Small intestine (tissue), 7 donors: ENCODE data around the gene SIGLEC14. TPM values are rescaled to one million over a fixed set of nuclear protein-coding genes. Genes with fewer than 3 reads are reported as not detected.
A peak's percentile ranks its signal among the peaks of the same experiment; 100 is the strongest.
"Not testable (repeated sequence)": the region's sequence is repeated elsewhere in the genome, so short reads cannot be mapped to it uniquely, and the experiment has no call there.

Source experiments
- DNase-seq, 2 donors: peaks; one replicate each; pipeline versions ENCODE4 v3.0.0 to v3.0.0-alpha.2; 2013
- FAIRE-seq: peaks from 2 replicates; lab custom pipeline; 2012; peaks lifted over from hg19 to GRCh38; lab: Jason Lieb, UNC
- H3K27ac ChIP-seq, 3 donors: one replicate each; pipeline ENCODE4 v1.5.1; 2013; ENCODE audit warnings: low read length in 2 of 3, mild to moderate bottlenecking in 2 of 3, control low read depth in 1 of 3, inconsistent platforms in 1 of 3, low read depth in 1 of 3, moderate library complexity in 1 of 3
- H3K27me3 ChIP-seq, 3 donors: one replicate each; pipeline ENCODE4 v1.6.1; 2013; ENCODE audit warnings: low read length in 3 of 3, inconsistent platforms in 1 of 3; ENCODE audit not compliant: control insufficient read depth in 3 of 3, insufficient read depth in 3 of 3
- H3K36me3 ChIP-seq, 3 donors: one replicate each; pipeline ENCODE4 v1.6.1; 2013; ENCODE audit warnings: low read length in 3 of 3, inconsistent platforms in 1 of 3, low read depth in 1 of 3, mild to moderate bottlenecking in 1 of 3, moderate library complexity in 1 of 3; ENCODE audit not compliant: control insufficient read depth in 3 of 3, insufficient read depth in 2 of 3
- H3K4me1 ChIP-seq, 3 donors: one replicate each; pipeline ENCODE4 v1.6.1; 2013; ENCODE audit warnings: low read length in 2 of 3, inconsistent platforms in 1 of 3, low read depth in 1 of 3, mild to moderate bottlenecking in 1 of 3, moderate library complexity in 1 of 3; ENCODE audit not compliant: control insufficient read depth in 3 of 3, insufficient read depth in 2 of 3
- H3K4me3 ChIP-seq, 3 donors: one replicate each; pipeline ENCODE4 v1.5.1; 2013; ENCODE audit warnings: low read length in 3 of 3, control low read depth in 1 of 3, inconsistent platforms in 1 of 3, low read depth in 1 of 3, mild to moderate bottlenecking in 1 of 3, moderate library complexity in 1 of 3
- H3K9me3 ChIP-seq, 2 donors: one replicate each; pipeline ENCODE4 v1.6.1; 2013; ENCODE audit warnings: low read depth in 1 of 2, low read length in 1 of 2; ENCODE audit not compliant: control insufficient read depth in 2 of 2, insufficient read depth in 1 of 2
- WGBS, 3 donors: extraction: QIAGEN DNeasy Blood & Tissue Kit; methylation state at CpG; one replicate each; pipeline ENCODE4 v1.1.7; 2013; 5-methylcytosine and 5-hydroxymethylcytosine counted together
- polyA plus RNA-seq, 4 donors: library from polyadenylated mRNA; stranded (reverse) in 3 of 4; unstranded in 1 of 4; fragments of 200-250 nt in 3 of 4; fragments of 120-200 nt in 1 of 4; gene quantifications; one replicate each; pipeline versions ENCODE4 v1.2.1 to v1.2.3, GENCODE V29; 2013
- donor health status: healthy with polysubstance abuse.
- donor health status: control.
- donor health status: control.
- donor health status: Bipolar disorder and iron deficiency.
- donor health status: healthy.

SIGLEC14 gene
- polyA plus RNA-seq, 4 donors, result 1.3 to 2.3 TPM; not detected in 2

DNA sequence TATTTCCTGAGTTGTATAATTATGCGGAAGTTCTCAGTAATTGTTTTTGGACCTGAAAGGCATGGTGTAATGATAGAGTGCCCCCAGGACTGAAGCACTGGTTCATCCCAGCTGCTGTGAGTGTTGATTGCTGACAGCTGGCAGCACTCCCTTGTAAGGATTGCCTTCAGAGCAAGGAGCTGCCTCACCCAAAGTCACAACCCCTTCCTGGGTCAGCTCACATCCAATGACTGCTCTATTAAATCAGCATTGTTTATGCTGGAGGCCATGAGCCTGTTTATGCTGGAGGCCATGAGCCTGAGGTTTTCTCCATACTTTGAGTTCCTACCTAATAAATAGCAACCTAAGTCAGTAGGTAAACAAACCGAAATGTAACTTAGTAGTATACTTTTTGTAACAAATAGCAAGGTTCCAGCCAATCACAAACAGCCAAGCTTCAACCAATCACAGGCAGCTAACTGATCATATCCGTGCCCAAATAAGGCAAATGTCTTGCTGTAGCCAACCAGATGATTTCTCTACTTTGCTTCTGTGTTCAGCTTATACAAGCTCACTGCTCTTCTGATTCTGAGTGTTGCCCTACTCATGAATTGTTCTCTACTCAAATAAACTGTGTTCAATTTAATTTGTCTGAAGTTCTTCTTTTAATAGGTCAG, 34.8 kb upstream of the SIGLEC14 start:
- FAIRE-seq, result no peak

DNA sequence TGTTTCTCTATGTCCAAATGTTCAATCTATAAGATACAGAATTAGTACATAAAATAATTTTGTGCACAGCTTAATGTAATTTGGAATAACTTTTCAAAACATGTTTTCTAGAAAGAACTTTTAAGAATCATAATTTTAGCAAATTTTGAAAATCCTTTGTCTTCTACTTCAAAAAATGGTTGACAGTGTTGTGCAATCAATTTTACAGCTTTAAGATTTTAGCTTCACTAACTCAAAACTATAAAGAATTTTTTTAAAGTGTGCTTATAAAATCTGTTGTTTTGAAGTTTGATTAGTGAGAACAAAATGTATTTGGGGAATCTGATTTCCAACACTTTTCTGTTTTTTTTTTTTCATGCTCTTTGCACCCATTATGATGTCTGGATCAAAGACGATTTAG, 33.8 kb upstream of the SIGLEC14 start:
- FAIRE-seq (no peak), DNase-seq (no peak)
- Histone ChIP-seq H3K27me3 (peaks cover 0 to 2% (median 0%) of the 10 kb centered on the region in 3 donors), H3K4me1 (no peaks in the 10 kb centered on the region), H3K4me3 (no peak overlapping the region), H3K36me3 (no peaks in the 10 kb centered on the region), H3K9me3 (no peaks in the 10 kb centered on the region), H3K27ac (no peak overlapping the region)
- 82 to 88% (median 84%) methylated on average over 1 of the region's 1 CpG for WGBS, 3 donors

More for the DNA sequence above, 34.8 kb upstream of the SIGLEC14 start:
- no peak overlapping the region for H3K27ac ChIP-seq
- DNase-seq, result no peak
- no peaks in the 10 kb centered on the region for H3K4me1 ChIP-seq
- no peak overlapping the region for H3K4me3 ChIP-seq
- H3K27me3 ChIP-seq, result peaks cover 0 to 2% (median 0%) of the 10 kb centered on the region in 3 donors
- no peaks in the 10 kb centered on the region for H3K36me3 ChIP-seq
- 62 to 76% (median 72%) methylated on average over 3 of the region's 3 CpGs for WGBS, 3 donors
- H3K9me3 ChIP-seq, result no peaks in the 10 kb centered on the region

DNA sequence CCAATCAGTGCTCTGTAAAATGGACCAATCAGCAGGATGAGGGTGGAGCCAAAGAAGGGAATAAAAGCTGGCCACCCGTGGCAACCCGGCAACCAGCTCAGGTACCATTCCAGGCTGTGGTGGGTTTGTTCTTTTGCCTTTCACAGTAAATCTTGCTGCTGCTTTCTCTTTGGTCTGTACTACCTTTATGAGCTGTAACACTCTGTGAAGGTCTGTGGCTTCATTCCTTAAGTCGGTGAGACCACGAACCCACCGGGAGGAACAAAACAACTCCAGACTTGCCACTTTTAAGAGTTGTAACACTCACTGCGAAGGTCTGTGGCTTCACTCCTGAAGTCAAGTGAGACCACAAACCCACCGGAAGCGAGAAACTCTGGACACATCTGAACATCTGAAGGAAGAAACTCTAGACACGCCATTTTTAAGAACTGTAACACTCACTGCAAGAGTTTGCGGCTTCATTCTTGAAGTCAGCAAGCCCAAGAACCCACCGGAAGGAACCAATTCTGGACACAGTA, 30.0 kb upstream of the SIGLEC14 start:
- WGBS, 3 donors, result 65 to 84% (median 69%) methylated on average over 11 of the region's 11 CpGs
- H3K36me3 ChIP-seq, result no peaks in the 10 kb centered on the region
- H3K27ac ChIP-seq, result no peak overlapping the region
- no peak overlapping the region for H3K4me3 ChIP-seq
- H3K27me3 ChIP-seq, result peaks cover 0 to 2% (median 0%) of the 10 kb centered on the region in 3 donors
- no peak for FAIRE-seq
- H3K4me1 ChIP-seq, result no peaks in the 10 kb centered on the region
- H3K9me3 ChIP-seq, result no peaks in the 10 kb centered on the region
- no peak for DNase-seq

DNA sequence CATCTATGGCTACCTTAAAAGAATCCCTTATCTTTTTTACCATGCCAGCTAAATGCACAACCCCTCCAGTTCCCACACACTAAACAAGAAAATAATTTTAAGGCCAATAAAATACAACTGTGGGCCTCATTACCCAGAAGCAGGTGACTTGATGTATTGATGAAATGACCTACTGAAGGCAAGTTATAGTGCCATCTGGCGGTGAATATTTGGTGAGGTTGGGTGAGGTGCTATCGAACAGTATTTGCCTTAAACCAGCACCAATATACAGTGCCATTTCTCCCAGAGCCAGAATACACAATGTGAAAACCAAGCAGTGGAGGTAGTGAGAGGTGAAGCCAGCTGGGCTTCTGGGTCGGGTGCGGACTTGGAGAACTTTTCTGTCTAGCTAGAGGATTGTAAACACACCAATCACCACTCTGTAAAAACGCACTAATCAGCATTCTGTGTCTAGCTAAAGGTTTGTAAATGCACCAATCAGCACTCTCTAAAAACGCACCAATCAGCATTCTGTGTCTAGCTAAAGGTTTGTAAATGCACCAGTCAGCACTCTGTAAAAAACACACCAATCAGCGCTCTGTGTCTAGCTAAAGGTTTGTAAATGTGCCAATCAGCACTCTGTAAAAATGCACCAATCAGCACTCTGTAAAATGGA, 29.4 kb upstream of the SIGLEC14 start:
- peak; percentile 20 to 47 for DNase-seq
- 61 to 67% (median 67%) methylated on average over 7 of the region's 7 CpGs for WGBS, 3 donors
- not testable (repeated sequence) for FAIRE-seq, H3K9me3 ChIP-seq, H3K27me3 ChIP-seq, H3K27ac ChIP-seq, H3K36me3 ChIP-seq, H3K4me3 ChIP-seq, H3K4me1 ChIP-seq

DNA sequence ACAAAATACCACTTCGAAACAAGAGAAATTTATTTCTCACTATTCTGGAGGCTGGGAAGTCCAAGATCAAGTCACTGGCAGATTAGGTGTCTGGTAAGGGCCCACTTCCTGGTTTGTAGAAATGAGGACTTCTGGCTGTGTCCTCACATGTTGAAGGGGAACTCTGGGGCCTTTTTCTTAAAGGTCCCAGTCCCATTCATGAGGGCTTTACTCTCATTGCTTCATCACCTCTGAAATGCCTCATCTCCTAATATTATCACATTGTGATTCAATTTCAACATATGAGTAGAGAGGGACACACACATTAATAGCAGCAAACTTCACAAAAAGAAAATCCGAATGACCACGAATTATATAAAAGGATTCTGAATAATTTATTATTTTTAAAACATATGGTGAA, 21.6 kb upstream of the SIGLEC14 start:
- FAIRE-seq (no peak), DNase-seq (no peak)
- Histone ChIP-seq H3K36me3 (no peaks in the 10 kb centered on the region), H3K27ac (no peak overlapping the region), H3K27me3 (no peaks in the 10 kb centered on the region), H3K4me3 (no peak overlapping the region), H3K9me3 (no peaks in the 10 kb centered on the region), H3K4me1 (no peaks in the 10 kb centered on the region)
- 66 to 79% (median 70%) methylated on average over 3 of the region's 3 CpGs for WGBS, 3 donors

DNA sequence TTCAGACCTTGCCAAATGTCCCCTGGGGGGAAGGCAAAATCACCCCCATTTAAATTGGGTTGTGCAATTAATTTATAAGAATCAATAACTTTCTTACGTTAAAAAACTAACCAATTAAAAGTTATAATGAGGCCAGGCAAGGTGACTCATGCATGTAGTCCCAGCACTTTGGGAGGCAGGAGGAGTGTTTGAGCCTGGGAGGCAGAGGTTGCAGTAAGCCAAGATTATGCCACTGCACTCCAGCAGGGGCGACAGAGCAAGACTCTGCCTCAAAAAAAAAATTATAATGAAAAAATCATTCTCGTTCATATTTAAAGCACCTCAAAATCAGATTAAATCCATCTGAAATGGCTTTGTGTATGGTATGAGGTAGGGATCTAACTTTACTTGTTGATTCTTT, 18.4 kb upstream of the SIGLEC14 start:
- no peaks in the 10 kb centered on the region for H3K4me1 ChIP-seq
- whole genome bisulfite sequencing, 3 donors, result 57 to 63% (median 60%) methylated on average over 3 of the region's 3 CpGs
- DNase-seq, result no peak
- no peak overlapping the region for H3K4me3 ChIP-seq
- no peaks in the 10 kb centered on the region for H3K9me3 ChIP-seq
- no peaks in the 10 kb centered on the region for H3K36me3 ChIP-seq
- no peaks in the 10 kb centered on the region for H3K27me3 ChIP-seq
- no peak overlapping the region for H3K27ac ChIP-seq
- FAIRE-seq, result no peak

DNA sequence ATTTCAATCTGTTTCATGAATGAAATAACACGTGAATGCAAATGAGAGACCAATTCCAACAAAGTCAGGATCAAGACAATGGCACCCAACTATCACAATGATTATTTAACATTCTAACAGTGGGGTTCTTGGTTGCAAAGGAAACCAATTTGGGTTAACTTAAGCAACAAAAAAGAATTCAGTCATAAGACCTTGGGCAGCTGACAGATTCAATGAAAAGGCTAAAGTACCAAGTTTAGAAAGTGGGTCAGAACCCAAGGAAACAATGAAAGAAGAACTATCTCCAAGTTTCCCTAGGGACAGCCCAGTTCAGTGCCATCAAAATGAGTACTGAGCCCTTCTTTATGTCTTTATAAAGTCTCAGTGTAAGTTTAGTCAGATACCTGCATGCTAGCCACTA, 17.5 kb upstream of the SIGLEC14 start:
- Histone ChIP-seq H3K4me1 (no peaks in the 10 kb centered on the region), H3K4me3 (no peak overlapping the region), H3K27ac (no peak overlapping the region), H3K27me3 (no peaks in the 10 kb centered on the region), H3K36me3 (no peaks in the 10 kb centered on the region), H3K9me3 (no peaks in the 10 kb centered on the region)
- FAIRE-seq (no peak), DNase-seq (no peak)
- 18 to 22% (median 19%) methylated on average over 1 of the region's 1 CpG for WGBS, 3 donors

DNA sequence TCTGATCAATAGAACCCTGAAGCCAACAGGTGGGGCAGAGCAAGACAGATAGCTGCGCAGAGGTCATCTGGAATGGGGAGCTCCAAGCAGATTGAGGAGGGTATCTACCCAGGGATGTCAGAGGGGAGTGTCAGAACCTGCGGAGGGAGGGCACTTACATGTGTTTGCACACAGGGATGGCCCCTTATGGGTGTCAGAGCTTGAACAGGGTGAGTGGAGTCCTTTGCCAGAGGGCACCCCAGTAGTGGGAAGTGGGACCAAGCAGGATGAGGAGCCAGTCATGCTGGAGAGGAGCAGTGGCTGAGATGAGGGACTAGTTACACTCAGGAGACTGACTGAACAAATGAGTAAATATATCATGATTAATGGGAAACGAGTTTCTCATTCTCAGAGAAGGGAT, 17.0 kb upstream of the SIGLEC14 start:
- DNase-seq, result no peak
- 47 to 57% (median 48%) methylated on average over 3 of the region's 3 CpGs for WGBS, 3 donors
- Histone ChIP-seq H3K4me1 (no peaks in the 10 kb centered on the region), H3K36me3 (no peaks in the 10 kb centered on the region), H3K4me3 (no peak overlapping the region), H3K27ac (no peak overlapping the region), H3K9me3 (no peaks in the 10 kb centered on the region), H3K27me3 (no peaks in the 10 kb centered on the region)
- FAIRE-seq, result no peak
